Stimulated activated CD8-positive, alpha-beta memory T cell treated with anti-CD3 and anti-CD28 coated beads, Interleukin-15, amount 100 ng/mL, for 48 hours (primary cell): Measurements from ENCODE around the gene ZNF611.
"Not testable (repeated sequence)": the region's sequence is repeated elsewhere in the genome, so short reads cannot be mapped to it uniquely, and the experiment has no call there.

ENCODE experiments used
- DNase-seq, 2 donors: peaks; one replicate each; pipeline ENCODE4 v3.0.0-alpha.2; 2020; ENCODE audit warnings: low read depth in 2 of 2

The ZNF611 gene

DNA sequence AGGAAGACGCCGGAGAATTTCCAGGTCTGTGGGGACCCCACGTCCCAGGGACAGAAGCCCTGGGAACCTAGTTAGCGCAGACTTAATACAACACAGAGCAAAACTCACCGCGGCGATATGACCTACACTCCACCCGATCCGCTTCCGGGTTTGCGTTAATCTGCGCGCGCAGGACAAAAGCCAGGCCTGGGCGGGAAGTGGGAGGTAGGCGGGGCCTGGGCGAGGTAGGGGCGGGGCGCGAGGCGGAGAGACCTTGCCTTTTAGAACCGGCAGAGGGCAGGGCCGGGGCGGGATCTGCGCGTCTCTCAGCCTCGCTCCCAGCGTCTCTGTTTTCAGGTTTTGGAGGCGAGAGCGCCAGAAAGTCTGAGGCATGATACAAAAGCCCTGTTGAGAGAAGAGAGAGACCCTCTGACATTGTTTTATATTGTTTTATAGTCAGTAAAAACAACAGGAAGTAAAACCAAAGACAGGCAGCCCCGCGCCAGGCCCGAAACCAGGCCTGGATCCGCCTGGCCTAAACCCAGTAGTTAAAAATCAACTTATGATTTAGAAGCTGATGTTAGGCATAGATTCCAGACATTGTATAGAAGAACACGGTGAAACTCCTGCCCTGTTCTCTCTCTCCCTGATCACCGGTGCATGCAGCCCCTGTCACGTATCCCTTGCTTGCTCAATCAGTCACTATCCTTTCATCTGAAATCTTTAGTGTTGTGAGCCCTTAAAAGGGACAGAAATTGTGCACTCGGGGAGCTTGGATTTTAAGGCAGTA lies at the start of gene ZNF611:
TSS of gene ZNF611 (minus strand) at position 152 of the 769 bp plus-strand sequence. CDS start 19,150 bp downstream, outside the sequence.
- peak; percentile 93 to 95 for DNase-seq

DNA sequence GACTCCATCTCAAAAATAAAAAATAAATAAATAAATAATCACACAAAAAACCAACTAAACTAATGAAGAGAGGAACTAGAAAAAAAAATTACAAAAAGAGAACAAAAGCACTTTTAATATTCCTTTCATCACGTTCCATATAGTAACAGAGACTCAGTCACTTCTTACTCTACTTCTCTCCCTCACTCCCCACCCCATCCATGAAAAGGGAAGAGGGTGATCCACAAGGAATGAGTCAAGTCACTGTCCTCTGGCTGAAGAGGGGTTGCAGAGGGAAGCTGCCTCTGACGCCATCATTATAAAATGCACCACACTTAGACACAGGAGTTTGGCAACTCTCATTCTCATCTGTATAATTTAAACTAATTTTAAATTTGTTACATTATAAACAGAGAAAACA lies 48.0 kb upstream of the ZNF611 start:
- not testable (repeated sequence) for DNase-seq

DNA sequence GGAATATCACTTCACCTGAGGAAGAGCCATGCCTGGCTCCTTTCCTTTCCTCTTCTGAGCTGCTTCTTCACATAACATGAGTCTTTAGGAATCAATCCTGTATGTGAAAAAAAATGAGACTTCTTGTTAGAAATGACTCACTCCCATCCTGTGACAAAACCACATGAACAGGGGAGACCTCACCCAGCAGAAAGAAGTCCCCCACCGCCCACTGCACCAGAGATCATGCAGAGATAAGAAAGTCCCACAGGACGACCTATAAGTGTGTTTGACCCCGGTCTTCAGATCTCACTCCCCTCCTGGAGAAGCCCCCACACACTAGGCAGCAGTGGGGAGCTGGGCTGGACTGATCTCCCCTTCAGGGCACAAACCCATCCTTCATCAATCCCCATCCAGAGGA lies 44.0 kb upstream of the ZNF611 start:
- peak; percentile 13 to 27 for DNase-seq

DNA sequence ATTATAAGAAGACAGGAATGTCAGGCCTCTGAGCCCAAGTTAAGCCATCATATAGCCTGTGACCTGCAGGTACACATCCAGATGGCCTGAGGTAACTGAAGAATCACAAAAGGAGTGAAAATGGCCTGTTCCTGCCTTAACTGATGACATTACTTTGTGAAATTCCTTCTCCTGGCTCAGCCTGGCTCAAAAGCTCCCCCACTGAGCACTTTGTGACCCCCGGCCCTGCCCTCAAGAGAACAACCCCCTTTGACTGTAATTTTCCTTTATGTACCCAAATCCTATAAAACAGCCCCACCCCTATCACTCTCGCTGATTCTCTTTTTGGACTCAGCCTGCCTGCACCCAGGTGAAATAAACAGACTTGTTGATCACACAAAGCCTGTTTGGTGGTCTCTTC lies 21.6 kb upstream of the ZNF611 start:
- not testable (repeated sequence) for DNase-seq

DNA sequence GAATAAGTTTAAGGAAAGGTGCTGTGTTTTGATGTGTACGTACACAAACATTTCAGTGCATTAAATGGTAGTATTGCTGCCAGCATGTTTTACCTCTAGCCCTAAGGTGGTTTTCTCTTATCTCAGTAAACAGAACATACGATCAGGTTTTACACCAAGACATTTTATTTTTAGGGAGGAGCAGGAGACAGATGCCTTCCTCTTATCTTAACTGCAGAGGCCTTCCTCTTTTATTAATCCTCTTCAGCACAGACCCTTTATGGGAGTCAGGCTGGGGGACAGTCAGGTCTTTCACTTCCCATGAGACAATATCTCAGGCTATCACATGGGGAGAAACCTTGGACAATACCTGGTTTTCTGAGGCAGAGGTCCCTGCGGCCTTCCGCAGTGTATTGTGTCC lies 14.9 kb upstream of the ZNF611 start:
- no peak for DNase-seq

DNA sequence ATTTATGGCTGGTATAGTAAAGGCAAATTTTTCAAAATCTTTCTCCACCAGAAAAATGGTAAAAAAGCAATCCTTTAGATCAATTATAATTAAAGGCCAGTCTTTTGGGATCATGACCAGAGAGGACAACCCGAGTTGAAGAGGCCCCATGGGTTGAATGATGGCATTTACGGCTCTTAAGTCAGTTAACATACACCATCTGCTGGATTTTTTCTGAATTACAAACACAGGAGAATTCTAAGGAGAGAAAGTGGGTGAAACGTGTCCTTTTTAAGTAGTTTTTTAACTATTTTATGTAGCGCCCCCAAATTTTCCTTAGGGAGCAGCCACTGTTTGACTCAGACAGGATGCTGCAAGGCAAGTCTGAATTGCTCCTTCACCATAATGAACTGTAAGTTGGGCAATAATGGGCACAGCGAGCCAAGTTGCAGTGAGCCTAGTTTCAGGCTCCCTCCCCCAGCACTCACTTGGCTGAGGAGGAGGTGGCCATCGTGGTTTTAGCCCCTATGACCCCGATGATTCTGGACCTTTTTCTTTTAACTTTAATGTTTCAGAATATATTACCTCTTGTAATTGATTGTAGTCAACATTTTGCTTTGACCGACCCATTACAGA lies 13.6 kb upstream of the ZNF611 start:
- no peak for DNase-seq

DNA sequence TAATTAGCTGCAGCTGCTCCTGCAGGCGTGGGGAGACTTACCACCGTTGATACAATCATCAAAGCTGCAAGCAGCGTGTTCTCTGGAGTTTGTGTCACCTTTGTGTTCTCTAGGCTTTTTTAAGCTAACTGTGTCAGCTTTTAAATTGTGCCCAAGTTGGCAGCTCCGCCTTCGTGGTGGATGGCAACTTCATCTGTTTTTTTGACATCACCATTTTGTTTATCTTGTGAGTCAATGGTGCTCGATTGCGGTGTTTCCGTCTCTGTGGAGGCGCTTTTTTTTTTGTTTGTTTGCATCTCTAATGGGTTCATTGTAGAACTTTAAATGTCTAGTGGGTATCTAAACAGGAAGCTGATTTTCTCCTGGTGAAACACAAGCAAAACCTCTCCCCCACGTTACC lies 11.1 kb upstream of the ZNF611 start:
- DNase-seq = not testable (repeated sequence)

DNA sequence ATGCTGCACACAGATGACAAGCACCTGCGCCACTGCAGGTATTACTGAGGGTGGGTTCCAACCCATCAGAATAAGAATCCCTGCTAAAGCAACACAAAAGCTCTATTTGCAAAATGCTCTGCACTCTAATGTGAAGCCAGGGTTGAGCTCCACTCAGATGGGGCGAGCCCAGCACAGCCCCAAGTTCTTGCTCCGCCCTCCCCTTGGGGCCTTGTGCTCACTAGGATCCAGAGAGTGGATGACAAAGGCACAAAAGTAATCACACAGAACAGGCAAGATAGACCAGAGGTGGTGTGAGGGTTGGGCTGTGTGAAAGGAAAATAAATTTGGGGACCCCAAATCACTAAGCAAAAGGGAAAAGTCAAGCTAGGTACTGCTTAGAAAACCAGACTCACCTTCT lies 8.2 kb upstream of the ZNF611 start:
- DNase-seq = no peak

DNA sequence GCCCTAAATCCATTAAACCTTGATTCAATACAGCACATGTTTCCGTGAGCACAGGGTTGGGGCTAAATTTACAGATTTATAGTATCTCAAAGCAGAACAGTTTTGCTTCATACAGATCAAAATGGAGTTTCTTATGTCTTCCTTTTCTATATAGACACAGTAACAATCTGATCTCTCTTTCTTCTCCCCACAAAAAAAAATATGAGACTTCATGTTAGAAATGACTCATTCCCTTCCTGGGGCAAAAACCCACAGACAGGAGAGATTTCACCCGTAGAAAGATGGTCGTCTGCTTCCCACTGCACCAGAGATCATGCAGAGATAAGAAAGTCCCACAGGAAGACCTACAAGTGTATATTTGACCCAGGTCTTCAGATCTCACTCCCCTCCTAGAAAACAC lies 7.7 kb upstream of the ZNF611 start:
- DNase-seq = no peak

DNA sequence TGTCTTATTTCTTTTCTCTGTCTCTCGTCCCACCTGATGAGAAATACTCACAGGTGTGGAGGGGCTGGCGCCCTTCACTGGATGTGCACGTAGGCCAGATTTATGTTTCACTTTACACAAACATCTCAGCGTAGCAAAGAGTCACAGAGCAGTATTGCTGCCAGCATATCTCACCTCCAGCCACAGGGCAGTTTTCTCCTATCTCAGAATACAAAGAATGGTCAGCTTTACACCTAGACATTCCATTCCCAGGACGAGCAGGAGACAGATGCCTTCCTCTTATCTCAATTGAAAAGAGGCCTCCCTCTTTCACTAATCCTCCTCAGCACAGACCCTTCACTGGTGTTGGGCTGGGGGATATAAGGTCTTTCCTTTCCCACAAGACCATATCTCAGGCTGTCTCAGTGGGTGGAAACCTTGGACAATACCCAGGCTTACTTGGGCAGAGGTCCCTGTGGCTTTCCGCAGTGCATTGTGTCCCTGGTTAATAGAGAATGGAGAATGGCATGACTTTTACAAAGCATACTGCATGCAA lies 7.2 kb upstream of the ZNF611 start:
- DNase-seq = no peak

DNA sequence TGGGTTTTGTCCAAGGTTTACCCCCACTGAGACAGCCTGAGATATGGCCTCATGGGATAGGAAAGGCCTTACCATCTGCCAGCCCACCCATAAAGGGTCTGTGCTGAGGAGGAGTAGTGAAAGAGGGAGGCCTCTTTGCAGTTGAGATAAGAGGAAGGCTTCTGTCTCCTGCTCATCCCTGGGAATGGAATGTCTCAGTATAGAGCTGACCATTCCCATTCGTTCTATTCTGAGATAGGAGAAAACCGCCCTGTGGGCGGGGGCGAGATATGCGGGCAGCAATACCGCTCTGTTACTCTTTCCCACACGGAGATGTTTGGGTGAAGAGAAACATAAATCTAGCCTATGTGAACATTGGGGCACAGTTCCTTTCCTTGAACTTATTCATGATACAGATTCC lies 6.5 kb upstream of the ZNF611 start:
- DNase-seq = not testable (repeated sequence)

DNA sequence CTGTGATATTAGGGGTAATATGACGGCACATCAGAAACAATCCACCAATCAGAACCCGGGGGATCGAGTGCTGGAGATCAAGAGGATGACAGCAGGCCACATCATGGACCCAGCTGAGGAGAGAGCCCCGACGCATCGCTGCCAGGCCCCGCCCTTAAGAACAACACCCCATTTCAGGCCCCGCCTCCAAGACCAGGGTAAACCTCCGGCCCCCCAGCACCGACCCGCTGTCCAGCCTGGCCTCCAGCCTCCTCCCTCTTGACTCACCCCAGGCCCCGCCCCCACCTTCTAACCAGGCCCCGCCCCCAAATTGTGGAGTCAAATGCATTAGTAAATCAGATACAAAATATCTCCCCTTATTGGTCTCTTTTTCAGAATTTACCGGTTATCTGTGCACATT lies 4.7 kb upstream of the ZNF611 start:
- DNase-seq = no peak

DNA sequence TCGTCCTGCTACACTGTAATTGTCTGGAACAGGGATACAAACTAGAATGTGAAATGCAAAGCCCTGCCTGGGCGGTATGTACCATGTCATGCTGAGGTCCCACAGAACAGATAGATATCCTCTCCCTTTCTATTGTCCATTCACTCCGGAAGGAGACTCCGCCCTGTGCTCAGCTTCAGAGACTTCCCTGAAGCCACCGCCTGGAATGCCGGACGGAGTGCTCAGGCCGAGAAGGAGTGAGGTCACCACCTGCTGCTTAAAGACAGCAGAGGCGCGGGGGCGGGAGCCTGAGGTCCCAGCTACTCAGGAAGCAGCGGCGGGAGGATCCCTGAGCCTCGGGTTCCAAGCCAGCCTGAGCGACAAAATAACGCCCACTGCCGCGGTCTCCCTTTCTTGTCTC lies 890 bp upstream of the ZNF611 start:
- DNase-seq = no peak

DNA sequence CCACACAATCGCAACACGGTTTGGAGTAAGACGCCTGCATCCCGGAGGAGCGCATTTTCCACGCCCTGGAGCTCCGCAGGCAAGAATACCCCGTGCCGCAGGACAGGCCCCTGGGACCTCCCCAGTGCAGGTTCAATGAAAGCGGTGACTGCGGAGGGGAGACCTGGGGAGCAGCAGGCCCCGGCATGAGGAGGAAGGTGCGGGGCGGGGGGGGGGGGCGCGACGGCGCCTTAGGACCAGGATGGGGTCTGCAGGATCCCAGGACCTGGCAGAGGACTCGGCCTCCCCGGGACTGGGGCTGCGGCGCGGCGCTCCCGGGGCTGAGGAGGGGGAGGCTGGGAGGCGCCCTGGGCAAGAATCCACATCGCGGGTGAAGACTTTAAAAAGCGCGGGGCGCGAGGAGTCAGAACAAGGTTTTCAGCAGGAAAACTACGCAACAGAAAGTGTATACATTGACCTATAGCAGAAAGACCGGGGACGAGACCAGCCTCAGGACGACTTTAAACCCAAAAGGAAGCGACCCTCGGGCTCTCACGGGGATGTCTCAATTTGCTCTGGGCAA lies 432 bp downstream of the ZNF611 start:
- no peak for DNase-seq

DNA sequence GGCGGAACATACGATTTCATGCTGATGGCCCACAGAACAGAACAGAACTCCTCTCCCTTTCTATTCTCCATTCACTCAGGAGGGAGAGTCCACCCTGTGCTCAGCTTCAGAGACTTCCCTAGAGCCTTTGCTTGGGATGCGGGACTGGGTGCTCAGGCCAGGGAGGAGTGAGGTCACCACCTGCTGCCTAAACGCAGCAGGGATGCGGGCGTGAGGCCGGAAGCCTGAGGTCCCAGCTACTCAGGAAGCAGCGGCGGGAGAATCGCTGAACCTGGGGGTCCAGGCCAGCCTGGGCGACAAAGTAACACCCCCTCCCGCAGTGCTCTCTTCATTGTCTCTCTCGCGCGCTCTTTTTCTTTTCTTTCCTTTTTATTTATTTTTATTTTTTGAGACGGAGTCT lies 8.8 kb downstream of the ZNF611 start:
- not testable (repeated sequence) for DNase-seq

DNA sequence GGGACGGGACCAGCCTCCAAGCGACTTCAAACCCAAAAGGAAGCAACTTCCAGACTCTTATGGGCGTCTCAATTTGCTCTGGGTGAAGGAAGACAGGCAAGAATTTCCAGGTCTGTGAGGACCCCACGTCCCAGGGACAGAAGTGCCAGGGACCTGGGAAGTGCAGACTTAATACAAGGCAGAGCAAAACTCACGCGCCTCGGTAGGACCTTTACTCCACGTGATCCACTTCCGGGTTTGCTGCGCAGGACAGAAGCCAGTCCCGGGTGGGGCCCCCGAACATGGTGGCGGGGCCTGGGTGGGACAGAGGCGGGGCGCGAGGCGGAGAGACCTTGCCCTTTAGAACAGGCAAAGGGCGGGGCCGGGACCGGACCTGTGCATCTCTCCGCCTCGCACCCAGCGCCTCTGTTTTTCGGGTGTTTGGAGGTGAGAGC lies 9.3 kb downstream of the ZNF611 start:
- no peak for DNase-seq

DNA sequence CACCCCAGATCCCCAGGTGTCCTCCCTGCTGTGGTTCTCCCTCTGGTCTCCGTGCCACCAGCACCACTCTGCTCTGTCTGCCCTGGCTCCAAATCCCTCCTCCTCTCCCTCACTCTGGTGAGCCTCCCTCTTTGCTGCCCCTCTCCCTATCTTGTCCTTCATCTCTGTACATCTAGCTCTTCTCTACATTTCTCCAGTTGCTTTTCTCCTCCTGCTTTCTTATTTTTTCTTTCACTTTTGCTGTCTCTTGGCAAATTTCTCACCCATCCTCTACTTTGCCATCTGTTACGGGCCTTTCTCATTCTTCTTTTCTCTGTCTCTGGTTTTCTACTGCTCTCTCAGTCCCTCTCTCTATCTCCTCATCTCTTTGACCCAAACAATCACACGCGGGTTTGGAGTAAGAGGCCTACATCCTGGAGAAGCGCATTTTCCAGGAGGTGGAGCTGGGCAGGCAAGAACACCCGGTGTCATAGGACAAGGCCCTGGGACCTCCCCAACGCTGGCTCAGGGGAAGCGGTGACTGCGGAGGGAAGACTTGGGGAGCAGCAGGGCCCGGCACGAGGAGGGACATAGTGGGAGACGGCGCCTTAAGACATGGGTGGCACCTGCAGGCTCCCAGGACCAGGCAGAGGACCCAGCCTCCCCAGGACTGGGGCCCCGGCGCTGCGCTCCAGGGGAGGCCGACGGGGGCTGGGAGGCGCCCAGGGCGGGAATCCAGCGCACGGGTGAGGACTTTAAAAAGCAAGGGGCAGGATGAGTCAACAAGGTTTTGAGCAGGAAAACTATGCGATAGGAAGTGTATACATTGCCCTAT lies 9.9 kb downstream of the ZNF611 start:
- DNase-seq = no peak

DNA sequence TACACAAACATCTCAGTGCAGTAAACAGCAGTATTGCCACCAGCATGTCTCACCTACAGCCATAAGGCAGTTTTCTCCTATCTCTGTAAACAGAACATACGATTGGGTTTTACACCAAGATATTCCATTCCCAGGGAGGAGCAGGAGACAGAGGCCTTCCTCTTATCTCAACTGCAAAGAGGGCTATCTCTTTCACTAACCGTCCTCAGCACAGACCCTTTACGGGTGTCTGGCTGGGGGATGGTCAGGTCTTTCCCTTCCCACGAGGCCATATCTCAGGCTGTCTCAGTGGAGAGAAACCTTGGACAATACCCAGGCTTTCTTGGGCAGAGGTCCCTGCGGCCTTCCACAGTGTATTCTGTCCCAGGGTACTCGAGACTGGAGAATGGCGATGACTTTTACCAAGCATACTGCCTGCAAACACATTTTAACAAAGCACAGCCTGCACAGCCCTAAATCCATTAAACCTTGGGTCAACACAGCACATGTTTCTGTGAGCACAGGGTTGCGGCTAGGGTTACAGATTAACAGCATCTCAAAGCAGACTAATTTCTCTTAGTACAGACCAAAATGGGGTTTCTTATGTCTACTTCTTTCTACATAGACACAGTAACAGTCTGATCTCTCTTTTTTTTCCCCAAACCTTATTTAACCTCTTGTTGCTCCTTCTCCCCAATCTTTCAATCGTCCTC lies 10.8 kb downstream of the ZNF611 start:
- DNase-seq = not testable (repeated sequence)

DNA sequence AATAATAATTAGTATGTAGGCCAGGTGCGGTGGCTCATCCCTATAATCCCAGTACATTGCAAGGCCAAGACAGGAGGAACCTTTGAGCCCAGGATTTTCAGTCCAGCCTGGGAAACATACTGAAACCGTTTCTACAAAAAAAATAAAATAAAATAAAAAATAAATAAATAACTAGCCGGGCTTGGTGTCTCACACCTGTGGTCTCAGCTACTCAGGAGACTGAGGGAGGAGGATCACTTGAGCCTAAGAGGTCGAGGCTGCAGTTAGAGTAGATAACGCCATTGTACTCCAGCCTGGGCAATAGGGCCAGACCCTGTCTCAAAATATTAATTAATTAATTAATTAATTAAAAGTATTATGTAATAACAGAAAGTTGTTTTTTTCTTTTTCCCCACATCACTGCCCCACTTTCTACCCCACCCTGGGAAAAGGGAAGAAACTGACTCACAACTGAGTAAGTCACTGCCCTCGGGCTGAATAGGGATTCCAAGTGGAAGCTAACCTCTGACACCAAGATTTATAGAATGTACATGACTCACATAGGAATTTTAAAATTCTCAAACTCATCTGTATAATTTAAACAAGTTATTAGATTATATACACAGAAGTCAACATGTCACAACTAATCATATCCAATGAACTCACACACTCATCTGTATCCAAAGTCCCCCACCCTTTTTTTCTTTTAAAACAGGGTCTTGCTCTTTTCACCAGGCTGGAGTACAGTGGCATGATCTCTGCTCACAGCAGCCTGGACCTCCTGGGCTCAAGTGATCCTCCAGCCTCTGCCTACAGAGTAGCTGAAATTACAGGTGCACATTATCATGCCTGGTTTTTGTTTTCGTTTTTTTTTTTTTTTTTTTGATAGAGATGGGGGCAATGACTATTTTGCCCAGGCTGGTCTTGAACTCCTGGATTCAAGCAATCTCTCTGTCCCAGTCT lies 12.5 kb downstream of the ZNF611 start:
- no peak for DNase-seq

DNA sequence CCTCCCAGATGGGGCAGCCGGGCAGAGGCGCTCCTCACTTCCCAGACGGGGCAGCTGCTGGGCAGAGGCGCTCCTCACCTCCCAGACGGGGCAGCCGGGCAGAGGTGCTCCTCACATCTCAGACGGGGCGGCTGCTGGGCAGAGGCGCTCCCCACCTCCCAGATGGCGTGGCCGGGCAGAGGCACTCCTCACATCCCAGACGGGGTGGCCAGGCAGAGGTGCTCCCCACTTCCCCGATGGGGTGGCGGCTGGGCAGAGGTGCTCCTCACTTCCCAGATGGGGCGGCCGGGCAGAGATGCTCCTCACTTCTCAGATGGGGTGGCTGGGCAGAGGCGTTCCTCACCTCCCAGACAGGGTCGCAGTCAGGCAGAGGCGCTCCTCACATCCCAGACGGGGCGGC lies 14.3 kb downstream of the ZNF611 start:
- not testable (repeated sequence) for DNase-seq
